GM19468 (cell line): Measurements from ENCODE around the gene TRIOBP.

Source experiments
- ATAC-seq: cut with Tn5 transposase; IDR thresholded peaks from one replicate; pipeline ENCODE4 v1.9.1; 2021; ENCODE audit warnings: mild to moderate bottlenecking, moderate library complexity, moderate number of reproducible peaks; ENCODE audit not compliant: unreplicated experiment; ENCODE audit errors: extremely low read depth

Gene TRIOBP

GRCh38 chr22:37748659-37749058, 51.8 kb downstream of the TRIOBP start:
- ATAC-seq = no peak

GRCh38 chr22:37749226-37749625, 52.4 kb downstream of the TRIOBP start:
- no peak for ATAC-seq

- ATAC-seq = no peak
Measured at GRCh38 chr22:37749831-37750595, 53.2 kb downstream of the TRIOBP start.

GRCh38 chr22:37750596-37751162, 53.8 kb downstream of the TRIOBP start:
- no peak for ATAC-seq

- no peak for ATAC-seq
Measured at GRCh38 chr22:37751449-37752188, 54.8 kb downstream of the TRIOBP start.

GRCh38 chr22:37752189-37753087, 55.6 kb downstream of the TRIOBP start:
- ATAC-seq = no peak

GRCh38 chr22:37753746-37754145, 56.9 kb downstream of the TRIOBP start:
- ATAC-seq = no peak

GRCh38 chr22:37757663-37758062, 60.8 kb downstream of the TRIOBP start:
- ATAC-seq = no peak

GRCh38 chr22:37758694-37759093, 61.8 kb downstream of the TRIOBP start:
- no peak for ATAC-seq

GRCh38 chr22:37759281-37759680, 62.4 kb downstream of the TRIOBP start:
- ATAC-seq = no peak

GRCh38 chr22:37760152-37760551, 63.3 kb downstream of the TRIOBP start:
- no peak for ATAC-seq

- ATAC-seq = no peak
Measured at GRCh38 chr22:37762389-37762836, 65.6 kb downstream of the TRIOBP start.

- no peak for ATAC-seq
Measured at GRCh38 chr22:37763012-37763411, 66.2 kb downstream of the TRIOBP start.

GRCh38 chr22:37763652-37764051, 66.8 kb downstream of the TRIOBP start:
- ATAC-seq = no peak

- ATAC-seq = no peak
Measured at GRCh38 chr22:37764622-37765021, 67.8 kb downstream of the TRIOBP start.

- no peak for ATAC-seq
Measured at GRCh38 chr22:37765498-37765897, 68.7 kb downstream of the TRIOBP start.

- ATAC-seq = no peak
Measured at GRCh38 chr22:37765953-37766576, 69.2 kb downstream of the TRIOBP start.

- ATAC-seq = no peak
Measured at GRCh38 chr22:37768273-37768672, 71.4 kb downstream of the TRIOBP start.

GRCh38 chr22:37769056-37769455, 72.2 kb downstream of the TRIOBP start:
- no peak for ATAC-seq

GRCh38 chr22:37771081-37771480, 74.2 kb downstream of the TRIOBP start:
- ATAC-seq = no peak
